HepG2 (cell line): ENCODE measurements around the gene EDEM3. TPM values are rescaled to one million over a fixed set of nuclear protein-coding genes. Genes with fewer than 3 reads are reported as not detected.

Experiments
- DMAP1 ChIP-seq: IDR thresholded peaks from 2 replicates; pipeline ENCODE4 v1.6.1; 2016
- ERF ChIP-seq: IDR thresholded peaks from 2 replicates; pipeline ENCODE4 v1.6.1; 2018; ENCODE audit warnings: missing biosample characterization, missing genetic modification reagents
- FOXA3 ChIP-seq: IDR thresholded peaks from 2 replicates; pipeline ENCODE4 v1.6.1; 2016; ENCODE audit warnings: missing genetic modification reagents, missing compliant biosample characterization
- HCFC1 ChIP-seq: fragments of 150-350 bp; IDR thresholded peaks from 2 replicates; pipeline ENCODE4 v1.6.1; 2014; ENCODE audit warnings: low read depth, low read length
- HDAC1 ChIP-seq: sonication (generic); formaldehyde crosslinking; IDR thresholded peaks from 2 replicates; pipeline ENCODE4 v1.5.1; 2020; ENCODE audit warnings: mild to moderate bottlenecking, missing genetic modification reagents
- HNRNPLL ChIP-seq: fragments of 200-400 bp; formaldehyde crosslinking; IDR thresholded peaks from 2 replicates; pipeline ENCODE4 v1.6.1; 2017; ENCODE audit warnings: mild to moderate bottlenecking, low read depth, low read length; ENCODE audit not compliant: poor library complexity, severe bottlenecking
- HNRNPUL1 ChIP-seq: fragments of 200-400 bp; formaldehyde crosslinking; IDR thresholded peaks from 2 replicates; pipeline ENCODE4 v1.6.1; 2017; ENCODE audit warnings: low read depth, mild to moderate bottlenecking, low read length, moderate library complexity
- KDM4B ChIP-seq: sonication (generic); formaldehyde crosslinking; IDR thresholded peaks from 2 replicates; pipeline ENCODE4 v1.4.0; 2020; ENCODE audit warnings: missing genetic modification reagents
- MTF1 ChIP-seq: sonication (generic); formaldehyde crosslinking; IDR thresholded peaks from 2 replicates; pipeline ENCODE4 v1.5.0; 2020; ENCODE audit warnings: missing genetic modification reagents
- MXI1 ChIP-seq: IDR thresholded peaks from 3 replicates; pipeline ENCODE4 v1.6.1; 2012; ENCODE audit warnings: low read depth, low read length, inconsistent platforms, borderline replicate concordance
- SOX6 ChIP-seq, 2 experiments: fragments of 450-650 bp in 1 of 2; sonication (generic) in 1 of 2; formaldehyde crosslinking in 1 of 2; IDR thresholded peaks; 2 replicates each; pipeline versions ENCODE4 v1.4.0 to v1.6.1; 2017 to 2020; ENCODE audit warnings: antibody characterized with exemption in 1 of 2, mild to moderate bottlenecking in 1 of 2, missing genetic modification reagents in 1 of 2
- TARDBP ChIP-seq: sonication (generic); formaldehyde crosslinking; IDR thresholded peaks from 2 replicates; pipeline ENCODE4 v1.8.0; 2022; ENCODE audit warnings: mild to moderate bottlenecking, missing genetic modification reagents
- TBX3 ChIP-seq: fragments of 450-650 bp; IDR thresholded peaks from 2 replicates; pipeline ENCODE4 v1.6.1; 2017; ENCODE audit warnings: antibody characterized with exemption, mild to moderate bottlenecking, inconsistent platforms, borderline replicate concordance
- YY1 ChIP-seq: IDR thresholded peaks from 2 replicates; pipeline ENCODE4 v1.6.1; 2011; ENCODE audit warnings: low read length, low read depth, moderate library complexity, mild to moderate bottlenecking; ENCODE audit not compliant: insufficient read depth, insufficient replicate concordance
- ZBTB20 ChIP-seq: sonication (generic); formaldehyde crosslinking; IDR thresholded peaks from 2 replicates; pipeline ENCODE4 v1.8.1; 2023; ENCODE audit warnings: missing genetic modification reagents, low read depth, mild to moderate bottlenecking, borderline replicate concordance
- ZNF317 ChIP-seq: sonication (generic); formaldehyde crosslinking; IDR thresholded peaks from 2 replicates; pipeline ENCODE4 v1.5.0; 2020; ENCODE audit warnings: mild to moderate bottlenecking, missing genetic modification reagents
- ZNF33A ChIP-seq: sonication (generic); formaldehyde crosslinking; IDR thresholded peaks from 2 replicates; pipeline ENCODE4 v1.5.1; 2020; ENCODE audit warnings: missing genetic modification reagents, mild to moderate bottlenecking, moderate library complexity, borderline replicate concordance
- ZNF468 ChIP-seq: sonication (generic); formaldehyde crosslinking; IDR thresholded peaks from 2 replicates; pipeline ENCODE4 v1.8.0; 2022; ENCODE audit warnings: mild to moderate bottlenecking, moderate library complexity, missing genetic modification reagents
- ZNF615 ChIP-seq: sonication (generic); formaldehyde crosslinking; IDR thresholded peaks from 2 replicates; pipeline ENCODE4 v1.5.0; 2020; ENCODE audit warnings: mild to moderate bottlenecking, missing genetic modification reagents, borderline replicate concordance
- ZNF703 ChIP-seq: sonication (generic); formaldehyde crosslinking; IDR thresholded peaks from 2 replicates; pipeline ENCODE4 v1.5.1; 2020; ENCODE audit warnings: missing genetic modification reagents, mild to moderate bottlenecking, moderate library complexity, borderline replicate concordance
- ZNF747 ChIP-seq: sonication (generic); formaldehyde crosslinking; IDR thresholded peaks from 2 replicates; pipeline ENCODE4 v1.8.1; 2023; ENCODE audit warnings: missing genetic modification reagents, mild to moderate bottlenecking, borderline replicate concordance
- ZNF761 ChIP-seq: sonication (generic); formaldehyde crosslinking; conservative IDR thresholded peaks from 2 replicates; pipeline ENCODE4 v1.4.0; 2020; ENCODE audit warnings: mild to moderate bottlenecking, missing genetic modification reagents
- ZNF773 ChIP-seq: sonication (generic); formaldehyde crosslinking; IDR thresholded peaks from 2 replicates; pipeline ENCODE4 v1.4.0; 2020; ENCODE audit warnings: missing genetic modification reagents, borderline replicate concordance
- polyA plus RNA-seq, 8 experiments: library from polyadenylated mRNA; depleted of rRNA in 3 of 8; stranded (reverse) in 7 of 8; unstranded in 1 of 8; fragments of >200 nt; fragmentation: Illumina TruSeq in 4 of 8; extraction: Trizol in 4 of 8; gene quantifications; 2 replicates each; pipeline versions ENCODE4 v1.2.1 to v1.2.3, GENCODE V29; 2011 to 2016; ENCODE audit warnings: low read depth in 4 of 8, missing spikeins in 1 of 8, mixed read lengths in 1 of 8; ENCODE audit not compliant: insufficient read depth in 1 of 8
- total RNA-seq, 5 experiments: library from RNA; depleted of rRNA; stranded (reverse); fragments of >200 nt; fragmentation: Illumina TruSeq; extraction: Trizol; gene quantifications; 2 replicates each; pipeline ENCODE4 v1.2.3, GENCODE V29; 2016; ENCODE audit warnings: low read depth in 1 of 5
- TF ChIP-seq, protein P1 (sequence below): sonication (generic); formaldehyde crosslinking; IDR thresholded peaks from 2 replicates; pipeline ENCODE4 v1.4.0; 2020; ENCODE audit warnings: mild to moderate bottlenecking, missing genetic modification reagents
- TF ChIP-seq, protein P2 (sequence below): sonication (generic); formaldehyde crosslinking; IDR thresholded peaks from 2 replicates; pipeline ENCODE4 v1.5.1; 2020; ENCODE audit warnings: mild to moderate bottlenecking, missing genetic modification reagents, moderate library complexity

The EDEM3 gene
- total and polyA plus RNA-seq, 2 of the 13 experiments (the other 11 are each of a cell fraction or from before 2014, with no cell fraction given): 13.1 to 18.2 TPM

GRCh38 chr1:184753608-184754475 is 816 bp downstream of the EDEM3 start (continued):
- TF ChIP-seq HCFC1: no peak
- 0 out of 2 replicates have a peak, but pooled peaks have one; percentile 8 for TF ChIP-seq ZNF468 (CRISPR knock-in tag)
- TF ChIP-seq SOX6 (IDR thresholded peaks at IDR 0.05): no peak
- TF ChIP-seq SOX6 (CRISPR knock-in tag; IDR thresholded peaks at IDR 0.05): 0 out of 2 replicates have a peak, but pooled peaks have one; percentile 9
- TF ChIP-seq, protein P1, sequence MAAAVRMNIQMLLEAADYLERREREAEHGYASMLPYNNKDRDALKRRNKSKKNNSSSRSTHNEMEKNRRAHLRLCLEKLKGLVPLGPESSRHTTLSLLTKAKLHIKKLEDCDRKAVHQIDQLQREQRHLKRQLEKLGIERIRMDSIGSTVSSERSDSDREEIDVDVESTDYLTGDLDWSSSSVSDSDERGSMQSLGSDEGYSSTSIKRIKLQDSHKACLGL: 0 out of 2 replicates have a peak, but pooled peaks have one; percentile 78
- TF ChIP-seq ZNF703 (CRISPR knock-in tag): 0 out of 2 replicates have a peak, but pooled peaks have one; percentile 46
- TF ChIP-seq ZNF615 (CRISPR knock-in tag): no peak
- peak; percentile 42 for TF ChIP-seq YY1
- peak; percentile 64; the same call in 1 of the 3 replicates for TF ChIP-seq MXI1
- TF ChIP-seq HNRNPUL1: no peak
- TF ChIP-seq ERF: no peak
- TF ChIP-seq ZNF773 (CRISPR knock-in tag): no peak
- no peak for TF ChIP-seq ZNF761 (CRISPR knock-in tag)
- peak; percentile 4 for TF ChIP-seq HNRNPLL
- TF ChIP-seq, protein P2, sequence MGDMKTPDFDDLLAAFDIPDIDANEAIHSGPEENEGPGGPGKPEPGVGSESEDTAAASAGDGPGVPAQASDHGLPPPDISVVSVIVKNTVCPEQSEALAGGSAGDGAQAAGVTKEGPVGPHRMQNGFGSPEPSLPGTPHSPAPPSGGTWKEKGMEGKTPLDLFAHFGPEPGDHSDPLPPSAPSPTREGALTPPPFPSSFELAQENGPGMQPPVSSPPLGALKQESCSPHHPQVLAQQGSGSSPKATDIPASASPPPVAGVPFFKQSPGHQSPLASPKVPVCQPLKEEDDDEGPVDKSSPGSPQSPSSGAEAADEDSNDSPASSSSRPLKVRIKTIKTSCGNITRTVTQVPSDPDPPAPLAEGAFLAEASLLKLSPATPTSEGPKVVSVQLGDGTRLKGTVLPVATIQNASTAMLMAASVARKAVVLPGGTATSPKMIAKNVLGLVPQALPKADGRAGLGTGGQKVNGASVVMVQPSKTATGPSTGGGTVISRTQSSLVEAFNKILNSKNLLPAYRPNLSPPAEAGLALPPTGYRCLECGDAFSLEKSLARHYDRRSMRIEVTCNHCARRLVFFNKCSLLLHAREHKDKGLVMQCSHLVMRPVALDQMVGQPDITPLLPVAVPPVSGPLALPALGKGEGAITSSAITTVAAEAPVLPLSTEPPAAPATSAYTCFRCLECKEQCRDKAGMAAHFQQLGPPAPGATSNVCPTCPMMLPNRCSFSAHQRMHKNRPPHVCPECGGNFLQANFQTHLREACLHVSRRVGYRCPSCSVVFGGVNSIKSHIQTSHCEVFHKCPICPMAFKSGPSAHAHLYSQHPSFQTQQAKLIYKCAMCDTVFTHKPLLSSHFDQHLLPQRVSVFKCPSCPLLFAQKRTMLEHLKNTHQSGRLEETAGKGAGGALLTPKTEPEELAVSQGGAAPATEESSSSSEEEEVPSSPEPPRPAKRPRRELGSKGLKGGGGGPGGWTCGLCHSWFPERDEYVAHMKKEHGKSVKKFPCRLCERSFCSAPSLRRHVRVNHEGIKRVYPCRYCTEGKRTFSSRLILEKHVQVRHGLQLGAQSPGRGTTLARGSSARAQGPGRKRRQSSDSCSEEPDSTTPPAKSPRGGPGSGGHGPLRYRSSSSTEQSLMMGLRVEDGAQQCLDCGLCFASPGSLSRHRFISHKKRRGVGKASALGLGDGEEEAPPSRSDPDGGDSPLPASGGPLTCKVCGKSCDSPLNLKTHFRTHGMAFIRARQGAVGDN (CRISPR knock-in tag): peak; percentile 76; the same call in 1 of the 2 replicates
- TF ChIP-seq ZNF33A (CRISPR knock-in tag): no peak
- peak; percentile 25; the same call in 1 of the 2 replicates for TF ChIP-seq ZNF317 (CRISPR knock-in tag)
- TF ChIP-seq KDM4B (CRISPR knock-in tag): 0 out of 2 replicates have a peak, but pooled peaks have one; percentile 21
- 0 out of 2 replicates have a peak, but pooled peaks have one; percentile 24 for TF ChIP-seq DMAP1 (CRISPR knock-in tag)
- no peak for TF ChIP-seq MTF1
- TF ChIP-seq TBX3: 0 out of 2 replicates have a peak, but pooled peaks have one; percentile 16
- TF ChIP-seq HDAC1 (CRISPR knock-in tag): peak; percentile 59
- TF ChIP-seq FOXA3 (CRISPR knock-in tag): 0 out of 2 replicates have a peak, but pooled peaks have one; percentile 7
- TF ChIP-seq ZNF747: 0 out of 2 replicates have a peak, but pooled peaks have one; percentile 22
- TF ChIP-seq TARDBP (CRISPR knock-in tag): no peak; the same call in none of the 2 replicates
- TF ChIP-seq ZBTB20: peak; percentile 64; the same call in 1 of the 2 replicates
